Mammary epithelial cell (primary cell): ENCODE data around the gene DIPK1A.

Source experiments
- CTCF ChIP-seq, 2 donors: IDR thresholded peaks in 1 of 2; conservative IDR thresholded peaks in 1 of 2; 2 replicates each; pipeline ENCODE4 v1.5.1; 2011 to 2012; ENCODE audit warnings: inconsistent platforms in 2 of 2, low read length in 2 of 2, mild to moderate bottlenecking in 2 of 2, control low read depth in 1 of 2, low read depth in 1 of 2; ENCODE audit not compliant: insufficient read depth in 1 of 2; ENCODE audit errors: extremely low read depth in 1 of 2
- EZH2 ChIP-seq: IDR thresholded peaks from 2 replicates; pipeline ENCODE4 v1.6.1; 2012; ENCODE audit warnings: low read length, inconsistent platforms, borderline replicate concordance

- TF ChIP-seq CTCF (conservative IDR thresholded peaks at IDR 0.05 in 1 of 2, IDR thresholded peaks at IDR 0.05 in 1 of 2; ENCODE audit: extremely low read depth in 1 of 2, insufficient read depth in 1 of 2, low read depth in 1 of 2, low read length in 2 of 2) (no peak), EZH2 (no peak)
Measured at GRCh38 chr1:92972409-92973129, 11.3 kb upstream of the DIPK1A start.
